ENCODE data around the gene MTMR2. TPM values are rescaled to one million over a fixed set of nuclear protein-coding genes. Genes with fewer than 3 reads are reported as not detected.
"Not testable (repeated sequence)": the region's sequence is repeated elsewhere in the genome, so short reads cannot be mapped to it uniquely, and the experiment has no call there.

The MTMR2 gene
- total RNA-seq, 4 donors from 2014 or later, result 14.7 to 35.2 (median 18.4) TPM

DNA sequence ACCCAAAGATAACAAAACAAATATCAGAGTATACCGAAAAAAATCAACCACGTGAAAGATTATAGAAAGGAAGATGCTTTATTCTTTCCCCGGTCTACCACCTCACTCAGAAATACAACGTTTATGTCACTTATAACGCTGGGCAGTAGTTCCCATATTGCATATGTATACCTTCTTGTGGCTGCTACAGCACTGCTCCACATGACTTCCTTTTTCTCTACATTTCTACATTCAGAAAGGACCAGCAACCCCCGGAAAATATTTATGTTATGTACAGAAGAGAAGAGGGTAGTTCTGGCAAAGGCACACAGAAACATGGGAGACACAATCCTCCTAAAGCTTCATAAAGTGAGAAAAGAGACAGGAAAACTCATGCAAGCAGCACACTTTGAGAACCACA is 56.8 kb downstream of the MTMR2 start:
- TF ChIP-seq POLR2A (IDR thresholded peaks at IDR 0.05) (no peak), POLR2AphosphoS5 (IDR thresholded peaks at IDR 0.05) (no peak), EP300 (IDR thresholded peaks at IDR 0.05; ENCODE audit: low read depth) (no peak)
- TF ChIP-seq, protein P1, sequence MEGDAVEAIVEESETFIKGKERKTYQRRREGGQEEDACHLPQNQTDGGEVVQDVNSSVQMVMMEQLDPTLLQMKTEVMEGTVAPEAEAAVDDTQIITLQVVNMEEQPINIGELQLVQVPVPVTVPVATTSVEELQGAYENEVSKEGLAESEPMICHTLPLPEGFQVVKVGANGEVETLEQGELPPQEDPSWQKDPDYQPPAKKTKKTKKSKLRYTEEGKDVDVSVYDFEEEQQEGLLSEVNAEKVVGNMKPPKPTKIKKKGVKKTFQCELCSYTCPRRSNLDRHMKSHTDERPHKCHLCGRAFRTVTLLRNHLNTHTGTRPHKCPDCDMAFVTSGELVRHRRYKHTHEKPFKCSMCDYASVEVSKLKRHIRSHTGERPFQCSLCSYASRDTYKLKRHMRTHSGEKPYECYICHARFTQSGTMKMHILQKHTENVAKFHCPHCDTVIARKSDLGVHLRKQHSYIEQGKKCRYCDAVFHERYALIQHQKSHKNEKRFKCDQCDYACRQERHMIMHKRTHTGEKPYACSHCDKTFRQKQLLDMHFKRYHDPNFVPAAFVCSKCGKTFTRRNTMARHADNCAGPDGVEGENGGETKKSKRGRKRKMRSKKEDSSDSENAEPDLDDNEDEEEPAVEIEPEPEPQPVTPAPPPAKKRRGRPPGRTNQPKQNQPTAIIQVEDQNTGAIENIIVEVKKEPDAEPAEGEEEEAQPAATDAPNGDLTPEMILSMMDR (IDR thresholded peaks at IDR 0.05), result no peak
- no peaks in the 10 kb centered on the region for H3K27me3 ChIP-seq
- H3K36me3 ChIP-seq, result peaks cover 0 to 9% (median 2%) of the 10 kb centered on the region in 4 donors
- H3K4me1 ChIP-seq, result no peaks in the 10 kb centered on the region
- H3K9me3 ChIP-seq, result no peaks in the 10 kb centered on the region
- in situ Hi-C loops (cut with MboI; ENCODE audit: low pct_ligation_motif_present in 1 of 4, low pct_unique_long_range_greater_than_20kb in 1 of 4, low sequenced_read_pairs in 3 of 4) (no loop called here), intact Hi-C loops (cut with DNase I; ENCODE audit: low total_unique reads) (no loop called here)
- no peak overlapping the region for H3K27ac ChIP-seq
- DNase-seq, result no peak
- H3K4me3 ChIP-seq, result no peak overlapping the region
- WGBS, 2 donors (ENCODE audit: low coverage in 1 of 2), result 75 to 84% methylated on average over 6 of the region's 6 CpGs

DNA sequence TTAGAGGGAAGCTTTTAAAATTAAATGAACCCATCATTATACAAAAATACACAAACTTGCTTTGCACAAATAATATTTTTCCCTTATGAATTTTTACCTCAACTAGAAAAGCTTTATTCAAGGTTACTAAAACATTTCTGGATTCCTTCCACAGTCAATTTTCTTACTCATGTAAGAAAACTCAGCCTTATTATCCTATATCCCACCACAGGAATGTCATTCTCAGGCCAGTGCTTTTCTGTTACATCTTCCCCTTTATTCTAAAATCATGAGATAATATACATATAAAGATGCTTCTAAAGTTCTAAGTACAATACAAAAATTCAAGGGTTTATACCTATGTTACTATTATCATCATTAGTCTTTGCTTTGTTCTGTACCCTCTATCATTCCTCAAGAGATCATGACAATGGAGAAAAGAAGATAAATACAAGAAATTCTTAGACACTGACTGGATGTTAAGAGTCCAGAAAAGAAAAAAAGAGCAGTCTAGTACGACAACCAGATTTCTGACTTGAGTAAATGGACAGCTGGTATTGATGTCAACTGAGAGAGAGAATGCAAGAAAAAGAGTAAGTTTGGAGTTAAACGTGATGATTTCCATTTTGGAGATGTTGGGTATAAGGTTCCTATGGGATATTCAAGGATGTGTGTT is 60.3 kb downstream of the MTMR2 start:
- Histone ChIP-seq H3K27ac (no peak overlapping the region), H3K36me3 (peaks cover 0 to 9% (median 2%) of the 10 kb centered on the region in 4 donors), H3K27me3 (no peaks in the 10 kb centered on the region), H3K9me3 (no peaks in the 10 kb centered on the region), H3K4me3 (no peak overlapping the region), H3K4me1 (no peaks in the 10 kb centered on the region)
- in situ Hi-C loops (cut with MboI; ENCODE audit: low pct_ligation_motif_present in 1 of 4, low pct_unique_long_range_greater_than_20kb in 1 of 4, low sequenced_read_pairs in 3 of 4) (no loop called here), intact Hi-C loops (cut with DNase I; ENCODE audit: low total_unique reads) (no loop called here)
- 86 to 95% methylated on average over 1 to 2 of the region's 2 CpGs for WGBS, 2 donors (ENCODE audit: low coverage in 1 of 2)
- DNase-seq, result no peak
- TF ChIP-seq, protein P1 (IDR thresholded peaks at IDR 0.05), result no peak
- TF ChIP-seq POLR2AphosphoS5 (IDR thresholded peaks at IDR 0.05), result no peak
- TF ChIP-seq EP300 (IDR thresholded peaks at IDR 0.05; ENCODE audit: low read depth), result no peak
- TF ChIP-seq POLR2A (IDR thresholded peaks at IDR 0.05), result no peak

DNA sequence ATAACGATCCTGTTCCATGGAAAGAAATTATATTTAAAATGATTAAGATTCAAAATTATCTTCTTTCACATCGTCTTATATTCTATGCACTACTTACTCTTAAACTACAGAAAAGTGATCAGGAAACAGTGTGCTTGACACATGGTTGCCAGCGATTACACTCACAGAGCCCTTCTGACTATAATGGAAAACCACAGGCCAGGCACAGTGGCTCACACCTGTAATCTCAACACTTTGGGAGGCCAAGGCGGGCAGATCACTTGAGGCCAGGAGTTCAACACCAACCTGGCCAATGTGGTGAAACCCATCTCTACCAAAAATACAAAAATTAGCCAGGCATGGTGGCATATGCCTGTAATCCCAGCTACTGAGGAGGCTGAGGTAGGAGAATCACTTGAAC is 63.9 kb downstream of the MTMR2 start:
- in situ Hi-C loops (cut with MboI; ENCODE audit: low pct_ligation_motif_present in 1 of 4, low pct_unique_long_range_greater_than_20kb in 1 of 4, low sequenced_read_pairs in 3 of 4), result not testable (repeated sequence)

DNA sequence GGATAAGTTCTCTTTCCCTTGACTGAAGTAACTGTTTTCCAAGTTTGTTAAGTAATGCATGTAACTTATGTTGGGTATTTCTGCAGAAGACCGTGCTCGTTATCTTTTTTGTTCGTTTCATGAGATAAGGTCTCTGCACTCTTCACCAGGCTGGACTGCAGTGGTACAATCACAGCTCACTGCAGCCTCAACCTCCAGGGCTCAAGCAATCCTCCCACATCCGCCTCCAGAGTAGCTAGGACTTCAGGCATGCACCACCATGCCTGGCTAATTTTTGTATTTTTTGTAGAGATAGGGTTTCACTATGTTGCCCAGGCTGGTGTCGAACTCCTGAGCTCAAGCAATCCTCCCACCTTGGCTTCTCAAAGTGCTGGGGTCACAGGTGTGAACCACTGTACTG is 69.5 kb downstream of the MTMR2 start:
- H3K27ac ChIP-seq; DNase-seq; H3K27me3 ChIP-seq; intact Hi-C loops (cut with DNase I; ENCODE audit: low total_unique reads); H3K4me3 ChIP-seq; H3K36me3 ChIP-seq; in situ Hi-C loops (cut with MboI; ENCODE audit: low pct_ligation_motif_present in 1 of 4, low pct_unique_long_range_greater_than_20kb in 1 of 4, low sequenced_read_pairs in 3 of 4); H3K9me3 ChIP-seq; H3K4me1 ChIP-seq: not testable (repeated sequence)
- WGBS, 2 donors (ENCODE audit: low coverage in 1 of 2), result 95 to 96% methylated on average over 4 to 5 of the region's 5 CpGs

More for the DNA sequence above, 63.9 kb downstream of the MTMR2 start:
- H3K27me3 ChIP-seq; H3K27ac ChIP-seq; intact Hi-C loops (cut with DNase I; ENCODE audit: low total_unique reads); H3K4me3 ChIP-seq; DNase-seq; H3K9me3 ChIP-seq; H3K4me1 ChIP-seq: not testable (repeated sequence)
- WGBS, 2 donors (ENCODE audit: low coverage in 1 of 2), result 93 to 96% methylated on average over 3 to 4 of the region's 4 CpGs
- peaks cover 0 to 12% (median 5%) of the 10 kb centered on the region in 4 donors for H3K36me3 ChIP-seq

DNA sequence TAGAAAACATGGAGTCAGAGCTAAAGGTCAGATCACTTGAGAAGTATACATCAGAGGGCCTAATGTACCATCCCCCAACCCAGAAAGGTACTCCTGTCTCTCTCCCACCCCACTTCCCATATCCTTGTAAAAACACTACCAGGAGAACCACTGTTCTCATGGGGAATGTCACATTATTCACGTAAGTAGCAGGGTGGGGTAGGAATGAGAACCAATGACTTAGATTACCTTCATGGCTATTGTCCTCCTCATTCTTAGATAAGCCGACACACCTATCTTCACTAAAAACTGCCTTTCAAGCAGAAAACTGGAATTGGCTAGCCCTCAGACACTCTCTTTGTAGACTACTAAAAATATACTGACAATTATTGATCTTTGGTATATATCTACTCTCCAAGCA is 70.0 kb downstream of the MTMR2 start:
- intact Hi-C loops (cut with DNase I; ENCODE audit: low total_unique reads) (no loop called here), in situ Hi-C loops (cut with MboI; ENCODE audit: low pct_ligation_motif_present in 1 of 4, low pct_unique_long_range_greater_than_20kb in 1 of 4, low sequenced_read_pairs in 3 of 4) (no loop called here)
- H3K9me3 ChIP-seq, result no peaks in the 10 kb centered on the region
- H3K4me3 ChIP-seq, result no peak overlapping the region
- H3K27me3 ChIP-seq, result no peaks in the 10 kb centered on the region
- H3K4me1 ChIP-seq, result no peaks in the 10 kb centered on the region
- WGBS, 2 donors (ENCODE audit: low coverage in 1 of 2), result 85 to 93% methylated on average over 2 of the region's 2 CpGs
- H3K27ac ChIP-seq, result no peak overlapping the region
- no peak for DNase-seq
- H3K36me3 ChIP-seq, result peaks cover 0 to 7% (median 2%) of the 10 kb centered on the region in 4 donors
- TF ChIP-seq POLR2A (IDR thresholded peaks at IDR 0.05), result no peak
- no peak for TF ChIP-seq EP300 (IDR thresholded peaks at IDR 0.05; ENCODE audit: low read depth)
- TF ChIP-seq, protein P1 (IDR thresholded peaks at IDR 0.05), result no peak
- no peak for TF ChIP-seq POLR2AphosphoS5 (IDR thresholded peaks at IDR 0.05)

All from transverse colon (tissue), 4 donors.